ENCODE results near the gene HDAC1. TPM values are rescaled to one million over a fixed set of nuclear protein-coding genes. Genes with fewer than 3 reads are reported as not detected.

Gene HDAC1
- polyA plus RNA-seq, 1 of the 3 experiments (the other 2 are of a cell fraction): 172 TPM

GRCh38 chr1:32380057-32380456 lies 88.2 kb downstream of the HDAC1 start:
- H3K9ac ChIP-seq: no peak overlapping the region
- H3K4me2 ChIP-seq: no peak overlapping the region
- H3K9me2 ChIP-seq: no peaks in the 10 kb centered on the region
- no peak for DNase-seq
- no peaks in the 10 kb centered on the region for H4K20me1 ChIP-seq (ENCODE audit: insufficient read depth)
- no peak for TF ChIP-seq USF2 (IDR thresholded peaks at IDR 0.05; ENCODE audit: borderline replicate concordance, low read depth, low read length)
- TF ChIP-seq POLR2AphosphoS5 (IDR thresholded peaks at IDR 0.05; ENCODE audit: low read depth, low read length): no peak
- no peak for TF ChIP-seq EP300 (IDR thresholded peaks at IDR 0.05; ENCODE audit: borderline replicate concordance in 1 of 2, low read depth in 1 of 2, low read length in 1 of 2)
- no peak for TF ChIP-seq TAF1 (IDR thresholded peaks at IDR 0.05; ENCODE audit: borderline replicate concordance, low read depth, low read length)
- no peak for TF ChIP-seq MAX (IDR thresholded peaks at IDR 0.05; ENCODE audit: low read depth)
- no peak for TF ChIP-seq CHD2 (IDR thresholded peaks at IDR 0.05; ENCODE audit: low read length, partially characterized antibody)
- TF ChIP-seq MXI1 (IDR thresholded peaks at IDR 0.05; ENCODE audit: low read depth, low read length): no peak
- TF ChIP-seq JUND (IDR thresholded peaks at IDR 0.05): no peak
- TF ChIP-seq GATA2 (CRISPR knock-in tag; IDR thresholded peaks at IDR 0.05): no peak
- TF ChIP-seq NRF1 (IDR thresholded peaks at IDR 0.05; ENCODE audit: low read depth, low read length): no peak
- no peak for TF ChIP-seq EZH2phosphoT487 (IDR thresholded peaks at IDR 0.05; ENCODE audit: borderline replicate concordance, low read depth)
- no peak for TF ChIP-seq TEAD4 (IDR thresholded peaks at IDR 0.05; ENCODE audit: borderline replicate concordance, insufficient read depth)
- TF ChIP-seq IRF3 (IDR thresholded peaks at IDR 0.05; ENCODE audit: low read depth, low read length): no peak
- TF ChIP-seq REST (IDR thresholded peaks at IDR 0.05; ENCODE audit: low read depth, low read length): no peak
- no peak for TF ChIP-seq CTCF (IDR thresholded peaks at IDR 0.05)
- no peak for TF ChIP-seq ELF1 (IDR thresholded peaks at IDR 0.05)
- no peak for TF ChIP-seq RAD21 (IDR thresholded peaks at IDR 0.05; ENCODE audit: low read length)
- TF ChIP-seq SMC3 (IDR thresholded peaks at IDR 0.05; ENCODE audit: low read depth, low read length): no peak
- TF ChIP-seq RFX5 (IDR thresholded peaks at IDR 0.05; ENCODE audit: low read length): no peak
- peaks cover 4% of the 10 kb centered on the region; the same call in 1 of the 2 replicates for H3K79me2 ChIP-seq (ENCODE audit: insufficient read depth)
- no peaks in the 10 kb centered on the region for H3F3A ChIP-seq (replicated peaks; ENCODE audit: insufficient read depth)
- ChIA-PET CTCF (interaction anchor here (1.1 to 1.2 kb wide), 2 partner anchors 156 to 165 kb away, joined by 3 read pairs; no protein-coding TSS in a partner anchor), POLR2A (interaction anchor here (0.9 kb wide), 1 partner anchor 12 kb away, joined by 3 read pairs; no protein-coding TSS in a partner anchor)
- no peaks in the 10 kb centered on the region for H3K27me3 ChIP-seq (ENCODE audit: insufficient read depth)
- no peak overlapping the region for H2AFZ ChIP-seq (ENCODE audit: low read depth)
- no peak overlapping the region for H3K27ac ChIP-seq (ENCODE audit: low read depth in 2 of 2, low read length in 1 of 2)
- no peaks in the 10 kb centered on the region for H3K9me3 ChIP-seq
- H3K4me1 ChIP-seq (ENCODE audit: control insufficient read depth in 1 of 2, insufficient read depth in 2 of 2, low read depth in 1 of 2, low read length in 1 of 2): no peaks in the 10 kb centered on the region
- 95% methylated on average over 9 of the region's 9 CpGs for WGBS (ENCODE audit: low lambda C conversion rate)
- peaks cover 50 to 81% of the 10 kb centered on the region in 2 experiments for H3K36me3 ChIP-seq (replicated peaks in 1 of 2; ENCODE audit: control insufficient read depth in 1 of 2, insufficient read depth in 2 of 2, low read length in 1 of 2)
- H3K4me3 ChIP-seq (ENCODE audit: low read depth in 2 of 2, low read length in 1 of 2): no peak overlapping the region
